Activated T-helper 17 cell treated with anti-CD3 and anti-CD28 coated beads, Interleukin-2, amount 50 U/mL, for 72 hours (primary cell): ENCODE results near the gene MED31. TPM values are rescaled to one million over a fixed set of nuclear protein-coding genes. Genes with fewer than 3 reads are reported as not detected.
"Not testable (repeated sequence)": the region's sequence is repeated elsewhere in the genome, so short reads cannot be mapped to it uniquely, and the experiment has no call there.

ENCODE experiments used
- ATAC-seq: fragments of 150-1000 bp; cut with Tn5 transposase; replicated peaks from 2 replicates; pipeline ENCODE4 v1.10.0; 2021; ENCODE audit warnings: mild to moderate bottlenecking, moderate library complexity
- H3K27ac Mint-ChIP-seq: one replicate; pipeline ENCODE4 v1.8.0; 2022; ENCODE audit warnings: mixed read lengths
- H3K27me3 Mint-ChIP-seq: one replicate; pipeline ENCODE4 v1.8.0; 2022; ENCODE audit warnings: mixed read lengths
- H3K36me3 Mint-ChIP-seq: one replicate; pipeline ENCODE4 v1.8.0; 2022; ENCODE audit warnings: low read depth, mild to moderate bottlenecking, mixed read lengths
- H3K4me1 Mint-ChIP-seq: one replicate; pipeline ENCODE4 v1.8.0; 2022; ENCODE audit warnings: mixed read lengths
- H3K4me3 Mint-ChIP-seq: one replicate; pipeline ENCODE4 v1.8.0; 2022; ENCODE audit warnings: mild to moderate bottlenecking, mixed read lengths
- H3K9me3 Mint-ChIP-seq: one replicate; pipeline ENCODE4 v1.8.0; 2022; ENCODE audit warnings: mixed read lengths
- total RNA-seq, 2 donors: library from RNA; stranded (reverse); gene quantifications; one replicate each; pipeline ENCODE4 v1.2.3, GENCODE V29; 2022

MED31 gene
- total RNA-seq, 2 donors from 2014 or later = 17.5 to 20.2 TPM

- H3K36me3 Mint-ChIP-seq, H3K9me3 Mint-ChIP-seq, H3K27ac Mint-ChIP-seq, ATAC-seq, H3K27me3 Mint-ChIP-seq: not testable (repeated sequence)
- peak overlapping the region; percentile 73 for H3K4me3 Mint-ChIP-seq
- peaks cover 36% of the 10 kb centered on the region for H3K4me1 Mint-ChIP-seq
Observed at GRCh38 chr17:6655732-6656361, 4.4 kb upstream of the MED31 start.

- H3K4me1 Mint-ChIP-seq = peaks cover 33% of the 10 kb centered on the region
- peak overlapping the region; percentile 97 for H3K4me3 Mint-ChIP-seq
- ATAC-seq = no peak
- peaks cover 14% of the 10 kb centered on the region for H3K36me3 Mint-ChIP-seq
- no peaks in the 10 kb centered on the region for H3K27me3 Mint-ChIP-seq
- no peaks in the 10 kb centered on the region for H3K9me3 Mint-ChIP-seq
- no peak overlapping the region for H3K27ac Mint-ChIP-seq
Observed at GRCh38 chr17:6654841-6655731, 3.7 kb upstream of the MED31 start.

- Mint-ChIP-seq H3K36me3 (peaks cover 45% of the 10 kb centered on the region), H3K4me1 (peaks cover 38% of the 10 kb centered on the region), H3K9me3 (no peaks in the 10 kb centered on the region), H3K27me3 (no peaks in the 10 kb centered on the region), H3K4me3 (peak overlapping the region; percentile 97), H3K27ac (peak overlapping the region; percentile 12)
- peak; percentile 34 for ATAC-seq
Observed at GRCh38 chr17:6651919-6652452, 581 bp upstream of the MED31 start.

GRCh38 chr17:6648181-6648580, 3.2 kb downstream of the MED31 start:
- Mint-ChIP-seq H3K4me1 (peaks cover 49% of the 10 kb centered on the region), H3K36me3 (peaks cover 83% of the 10 kb centered on the region), H3K27ac (peak overlapping the region; percentile 56), H3K4me3 (peak overlapping the region; percentile 12), H3K27me3 (no peaks in the 10 kb centered on the region), H3K9me3 (no peaks in the 10 kb centered on the region)
- ATAC-seq = no peak

GRCh38 chr17:6643451-6644125, 7.8 kb downstream of the MED31 start:
- no peaks in the 10 kb centered on the region for H3K9me3 Mint-ChIP-seq
- H3K36me3 Mint-ChIP-seq = peaks cover 82% of the 10 kb centered on the region
- peak overlapping the region; percentile 98 for H3K27ac Mint-ChIP-seq
- peak overlapping the region; percentile 99 for H3K4me3 Mint-ChIP-seq
- ATAC-seq = peak; percentile 40
- H3K4me1 Mint-ChIP-seq = peaks cover 41% of the 10 kb centered on the region
- no peaks in the 10 kb centered on the region for H3K27me3 Mint-ChIP-seq

- Mint-ChIP-seq H3K4me1 (peaks cover 38% of the 10 kb centered on the region), H3K27me3 (no peaks in the 10 kb centered on the region), H3K9me3 (no peaks in the 10 kb centered on the region), H3K4me3 (peak overlapping the region; percentile 99), H3K27ac (peak overlapping the region; percentile 98), H3K36me3 (peaks cover 72% of the 10 kb centered on the region)
- ATAC-seq = peak; percentile 25
Observed at GRCh38 chr17:6642592-6642991, 8.8 kb downstream of the MED31 start.

- Mint-ChIP-seq H3K27ac (peak overlapping the region; percentile 98), H3K4me3 (peak overlapping the region; percentile 99)
- ATAC-seq = peak; percentile 1
Observed at GRCh38 chr17:6641247-6641863, 10.1 kb downstream of the MED31 start.

GRCh38 chr17:6640536-6641246, 10.7 kb downstream of the MED31 start, which contains the start of the genes KIAA0753 and TXNDC17:
TSS of gene KIAA0753 (minus strand) at chr17:6640711. CDS start at chr17:6635103, 5,608 bp downstream.
TSS of gene TXNDC17 (plus strand) at chr17:6641060. CDS start at chr17:6641083, 23 bp downstream.
- H3K27ac Mint-ChIP-seq = peak within 1 kb of the TSS; percentile 98
- peak; percentile 85 for ATAC-seq
- H3K4me1 Mint-ChIP-seq = peaks cover 36% of the 10 kb centered on the region
- H3K9me3 Mint-ChIP-seq = no peaks in the 10 kb centered on the region
- H3K36me3 Mint-ChIP-seq = peaks cover 53% of the 10 kb centered on the region
- H3K27me3 Mint-ChIP-seq = no peaks in the 10 kb centered on the region
- H3K4me3 Mint-ChIP-seq = peak within 1 kb of the TSS; percentile 99

More at GRCh38 chr17:6641247-6641863, 10.1 kb downstream of the MED31 start:
- Mint-ChIP-seq H3K4me1 (peaks cover 36% of the 10 kb centered on the region), H3K36me3 (peaks cover 60% of the 10 kb centered on the region), H3K27me3 (no peaks in the 10 kb centered on the region), H3K9me3 (no peaks in the 10 kb centered on the region)

GRCh38 chr17:6639586-6640535, 11.5 kb downstream of the MED31 start:
- peak overlapping the region; percentile 99 for H3K4me3 Mint-ChIP-seq
- peak overlapping the region; percentile 98 for H3K27ac Mint-ChIP-seq
- peak; percentile 25 for ATAC-seq
- no peaks in the 10 kb centered on the region for H3K9me3 Mint-ChIP-seq
- H3K27me3 Mint-ChIP-seq = no peaks in the 10 kb centered on the region
- H3K36me3 Mint-ChIP-seq = peaks cover 48% of the 10 kb centered on the region
- peaks cover 30% of the 10 kb centered on the region for H3K4me1 Mint-ChIP-seq

GRCh38 chr17:6639014-6639585, 12.3 kb downstream of the MED31 start:
- peaks cover 23% of the 10 kb centered on the region for H3K4me1 Mint-ChIP-seq
- no peaks in the 10 kb centered on the region for H3K27me3 Mint-ChIP-seq
- peak overlapping the region; percentile 98 for H3K27ac Mint-ChIP-seq

GRCh38 chr17:6638046-6638908, 13.1 kb downstream of the MED31 start:
- peak overlapping the region; percentile 98 for H3K27ac Mint-ChIP-seq
- H3K4me1 Mint-ChIP-seq = peaks cover 14% of the 10 kb centered on the region
- H3K36me3 Mint-ChIP-seq = peaks cover 48% of the 10 kb centered on the region
- H3K4me3 Mint-ChIP-seq = peak overlapping the region; percentile 99
- ATAC-seq = no peak
- no peaks in the 10 kb centered on the region for H3K9me3 Mint-ChIP-seq
- no peaks in the 10 kb centered on the region for H3K27me3 Mint-ChIP-seq

More at GRCh38 chr17:6639014-6639585, 12.3 kb downstream of the MED31 start:
- peaks cover 48% of the 10 kb centered on the region for H3K36me3 Mint-ChIP-seq
- ATAC-seq = no peak
- no peaks in the 10 kb centered on the region for H3K9me3 Mint-ChIP-seq
- H3K4me3 Mint-ChIP-seq = peak overlapping the region; percentile 99
